ENCODE measurements around the gene DCXR. TPM values are rescaled to one million over a fixed set of nuclear protein-coding genes. Genes with fewer than 3 reads are reported as not detected.

DCXR gene
- total RNA-seq, 2 experiments from 2014 or later: 103 to 119 TPM

DNA sequence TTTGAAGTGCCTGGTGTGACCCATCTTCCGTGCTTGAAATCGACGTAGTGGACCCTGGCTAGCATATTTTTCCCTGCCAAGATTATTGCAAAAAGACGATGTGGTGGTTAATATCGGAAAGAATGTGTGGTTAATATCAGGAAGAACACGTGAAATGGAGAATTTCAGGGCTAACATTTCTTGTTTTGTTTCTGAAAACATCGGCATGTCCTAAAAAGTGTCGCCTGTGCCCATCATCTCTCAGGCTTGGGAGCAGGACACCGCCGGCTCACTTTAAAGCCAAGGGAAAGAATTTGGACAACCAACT lies 345 bp upstream of the DCXR start:
- Mint-ChIP-seq H3K36me3 (ENCODE audit: low read depth) (peaks cover 16% of the 10 kb centered on the region), H3K9me3 (no peaks in the 10 kb centered on the region)
- no peaks in the 10 kb centered on the region for H3K9me3 ChIP-seq (ENCODE audit: control insufficient read depth in 1 of 2, insufficient read depth in 1 of 2, low read length in 2 of 2)

DNA sequence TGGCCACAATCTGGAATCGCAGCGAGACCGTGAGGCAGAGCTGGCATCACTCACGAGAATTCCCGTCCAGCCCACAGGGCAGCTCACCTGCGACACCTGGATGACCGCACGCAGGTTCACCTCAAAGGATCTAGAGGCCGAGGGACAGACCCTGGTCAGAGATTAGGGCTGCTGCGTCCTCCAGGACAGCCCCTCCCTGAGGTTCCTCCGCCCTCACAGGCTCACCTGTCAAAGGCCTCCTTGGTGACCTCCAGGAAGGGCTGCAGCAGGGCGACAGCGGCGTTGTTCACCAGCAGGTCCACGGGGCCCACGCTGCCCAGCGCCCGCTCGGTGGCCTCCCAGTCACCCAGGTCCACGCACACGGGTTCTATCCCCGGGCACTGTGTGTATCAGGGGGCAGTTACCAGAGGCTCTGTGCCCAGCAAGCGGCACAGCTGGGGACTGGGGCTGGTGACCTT lies 834 bp downstream of the DCXR start:
- no peak overlapping the region for H3K27ac Mint-ChIP-seq
- ChIA-PET CTCF (interaction anchor here (1.3 to 2.1 kb wide), 4 partner anchors 14 to 483 kb away, joined by 3 to 12 read pairs (median 6); partner anchors contain the start of genes CENPX, FOXK2 and LRRC45), POLR2A (interaction anchor here (0.8 to 1.8 kb wide), 5 partner anchors 20 to 334 kb away, joined by 3 to 8 read pairs (median 4); partner anchors contain the start of genes FASN, MRPL12 and NOTUM)
- Histone ChIP-seq H3K4me3 (ENCODE audit: low read length) (peak overlapping the region; percentile 65), H3K4me1 (ENCODE audit: insufficient read depth, low read length) (peaks cover 32% of the 10 kb centered on the region), H3K9me3 (ENCODE audit: control insufficient read depth in 1 of 2, insufficient read depth in 1 of 2, low read length in 2 of 2) (no peaks in the 10 kb centered on the region), H3K36me3 (ENCODE audit: insufficient read depth, low read length) (no peaks in the 10 kb centered on the region), H3K27ac (ENCODE audit: low read depth in 1 of 2, low read length in 2 of 2) (peak overlapping the region; percentile 45 to 55), H3K27me3 (ENCODE audit: control insufficient read depth in 1 of 2, insufficient read depth in 2 of 2, low read length in 2 of 2) (no peaks in the 10 kb centered on the region)
- no peaks in the 10 kb centered on the region for H3K27me3 Mint-ChIP-seq
- H3K9me3 Mint-ChIP-seq: no peaks in the 10 kb centered on the region
- H3K36me3 Mint-ChIP-seq (ENCODE audit: low read depth): peaks cover 16% of the 10 kb centered on the region
- peak overlapping the region; percentile 79 for H3K4me3 Mint-ChIP-seq
- DNase-seq (no peak), ATAC-seq (ENCODE audit: poor library complexity) (no peak)
- H3K4me1 Mint-ChIP-seq (ENCODE audit: low read depth): peaks cover 26% of the 10 kb centered on the region
- TF ChIP-seq, protein P1, sequence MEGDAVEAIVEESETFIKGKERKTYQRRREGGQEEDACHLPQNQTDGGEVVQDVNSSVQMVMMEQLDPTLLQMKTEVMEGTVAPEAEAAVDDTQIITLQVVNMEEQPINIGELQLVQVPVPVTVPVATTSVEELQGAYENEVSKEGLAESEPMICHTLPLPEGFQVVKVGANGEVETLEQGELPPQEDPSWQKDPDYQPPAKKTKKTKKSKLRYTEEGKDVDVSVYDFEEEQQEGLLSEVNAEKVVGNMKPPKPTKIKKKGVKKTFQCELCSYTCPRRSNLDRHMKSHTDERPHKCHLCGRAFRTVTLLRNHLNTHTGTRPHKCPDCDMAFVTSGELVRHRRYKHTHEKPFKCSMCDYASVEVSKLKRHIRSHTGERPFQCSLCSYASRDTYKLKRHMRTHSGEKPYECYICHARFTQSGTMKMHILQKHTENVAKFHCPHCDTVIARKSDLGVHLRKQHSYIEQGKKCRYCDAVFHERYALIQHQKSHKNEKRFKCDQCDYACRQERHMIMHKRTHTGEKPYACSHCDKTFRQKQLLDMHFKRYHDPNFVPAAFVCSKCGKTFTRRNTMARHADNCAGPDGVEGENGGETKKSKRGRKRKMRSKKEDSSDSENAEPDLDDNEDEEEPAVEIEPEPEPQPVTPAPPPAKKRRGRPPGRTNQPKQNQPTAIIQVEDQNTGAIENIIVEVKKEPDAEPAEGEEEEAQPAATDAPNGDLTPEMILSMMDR (IDR thresholded peaks at IDR 0.05): no peak
- intact Hi-C loops (cut with DNase I, micrococcal nuclease): loop anchor here (1.0 to 10.0 kb wide), 7 partner anchors 13 to 518 kb away; partner anchors contain the start of genes HEXD (in 2 of the 2), OGFOD3 (in 2 of the 2) and LRRC45 (in 1 of the 2)

More for the DNA sequence above, 345 bp upstream of the DCXR start:
- TF ChIP-seq, protein P1 (IDR thresholded peaks at IDR 0.05): no peak
- H3K4me1 Mint-ChIP-seq (ENCODE audit: low read depth): peaks cover 25% of the 10 kb centered on the region
- no peak for DNase-seq
- no peak for ATAC-seq (ENCODE audit: poor library complexity)
- Histone ChIP-seq H3K4me1 (ENCODE audit: insufficient read depth, low read length) (peaks cover 25% of the 10 kb centered on the region), H3K36me3 (ENCODE audit: insufficient read depth, low read length) (no peaks in the 10 kb centered on the region), H3K4me3 (ENCODE audit: low read length) (peak overlapping the region; percentile 65), H3K27ac (ENCODE audit: low read depth in 1 of 2, low read length in 2 of 2) (no peak overlapping the region), H3K27me3 (ENCODE audit: control insufficient read depth in 1 of 2, insufficient read depth in 2 of 2, low read length in 2 of 2) (no peaks in the 10 kb centered on the region)
- ChIA-PET POLR2A (interaction anchor here (0.6 to 1.7 kb wide), 29 partner anchors 11 to 335 kb away, joined by 3 to 27 read pairs (median 4); partner anchors contain the start of genes ASPSCR1, CENPX, FASN and GPS1), CTCF (interaction anchor here (0.6 to 2.1 kb wide), 11 partner anchors 12 to 482 kb away, joined by 3 to 12 read pairs (median 3); partner anchors contain the start of genes CENPX, FASN, FOXK2 and GPS1)
- H3K27me3 Mint-ChIP-seq: no peaks in the 10 kb centered on the region
- intact Hi-C loops (cut with DNase I, micrococcal nuclease): loop anchor here (1.0 to 10.0 kb wide), 7 partner anchors 15 to 517 kb away; partner anchors contain the start of genes HEXD (in 2 of the 2), OGFOD3 (in 2 of the 2) and LRRC45 (in 1 of the 2)
- peak overlapping the region; percentile 96 for H3K4me3 Mint-ChIP-seq
- peak overlapping the region; percentile 84 for H3K27ac Mint-ChIP-seq

DNA sequence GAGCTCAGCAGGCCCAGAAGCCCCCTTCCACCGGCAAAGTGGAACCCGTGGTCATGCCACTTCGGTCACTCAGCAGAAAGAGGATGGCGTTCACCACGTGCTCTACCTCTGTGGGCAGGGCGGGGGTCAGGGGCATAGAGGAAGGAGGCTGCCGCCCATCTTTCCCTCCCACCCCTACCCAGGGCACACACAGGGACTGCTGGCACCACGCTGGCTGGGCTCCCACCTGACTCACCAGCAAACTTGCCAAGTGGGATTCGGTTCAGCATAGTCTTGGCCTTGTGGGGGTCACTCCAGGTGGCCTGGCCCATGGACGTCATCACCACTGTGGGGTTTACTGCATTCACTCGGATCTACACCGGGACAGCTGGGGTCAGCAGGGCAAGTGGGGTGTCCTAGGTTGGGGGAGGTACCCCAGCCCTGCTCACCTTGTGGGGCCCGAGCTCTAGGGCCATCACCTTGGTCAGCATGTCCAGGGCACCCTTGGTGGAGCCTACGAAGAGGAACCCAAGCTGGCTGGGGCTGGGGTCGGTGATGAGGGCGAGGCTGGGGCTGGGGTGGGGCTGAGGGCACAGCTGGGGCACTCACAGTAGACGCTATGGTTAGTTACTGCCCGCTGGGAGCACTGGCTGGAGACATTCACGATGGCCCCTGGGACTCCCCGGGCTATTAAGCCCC lies 1.4 kb downstream of the DCXR start:
- Histone ChIP-seq H3K4me3 (ENCODE audit: low read length) (peak overlapping the region; percentile 65), H3K4me1 (ENCODE audit: insufficient read depth, low read length) (peaks cover 32% of the 10 kb centered on the region), H3K27ac (ENCODE audit: low read depth in 1 of 2, low read length in 2 of 2) (peak overlapping the region in 1 of 2 donors; percentile 45), H3K9me3 (ENCODE audit: control insufficient read depth in 1 of 2, insufficient read depth in 1 of 2, low read length in 2 of 2) (no peaks in the 10 kb centered on the region), H3K27me3 (ENCODE audit: control insufficient read depth in 1 of 2, insufficient read depth in 2 of 2, low read length in 2 of 2) (no peaks in the 10 kb centered on the region), H3K36me3 (ENCODE audit: insufficient read depth, low read length) (no peaks in the 10 kb centered on the region)
- ChIA-PET CTCF (interaction anchor here (1.6 to 1.9 kb wide), 3 partner anchors 61 to 77 kb away, joined by 3 to 12 read pairs (median 5); no protein-coding TSS in a partner anchor), POLR2A (interaction anchor here (0.8 to 1.8 kb wide), 4 partner anchors 62 to 333 kb away, joined by 4 to 6 read pairs (median 4); partner anchors contain the start of genes FASN and MRPL12)
- no peak for DNase-seq
- intact Hi-C loops (cut with DNase I, micrococcal nuclease): loop anchor here (5.0 to 10.0 kb wide), 6 partner anchors 89 to 519 kb away; partner anchors contain the start of genes HEXD (in 2 of the 2) and OGFOD3 (in 2 of the 2)
- H3K27ac Mint-ChIP-seq: no peak overlapping the region
- H3K36me3 Mint-ChIP-seq (ENCODE audit: low read depth): peaks cover 16% of the 10 kb centered on the region
- TF ChIP-seq, protein P1 (IDR thresholded peaks at IDR 0.05): no peak
- no peaks in the 10 kb centered on the region for H3K27me3 Mint-ChIP-seq
- peaks cover 26% of the 10 kb centered on the region for H3K4me1 Mint-ChIP-seq (ENCODE audit: low read depth)
- no peaks in the 10 kb centered on the region for H3K9me3 Mint-ChIP-seq
- ATAC-seq (ENCODE audit: poor library complexity): no peak
- H3K4me3 Mint-ChIP-seq: peak overlapping the region; percentile 79
